Muscle layer of colon (tissue), 2 donors: ENCODE data around the gene ZMYND15.

Source experiments
- H3K27ac ChIP-seq: one replicate; pipeline ENCODE4 v1.7.0; 2013; ENCODE audit warnings: low read depth, mild to moderate bottlenecking, low read length, moderate library complexity
- H3K27me3 ChIP-seq, 2 donors: one replicate each; pipeline ENCODE4 v1.7.0; 2013; ENCODE audit warnings: low read length in 2 of 2, mild to moderate bottlenecking in 2 of 2; ENCODE audit not compliant: insufficient read depth in 2 of 2, control insufficient read depth in 1 of 2
- H3K36me3 ChIP-seq: one replicate; pipeline ENCODE4 v1.7.0; 2013; ENCODE audit warnings: mild to moderate bottlenecking, low read length; ENCODE audit not compliant: insufficient read depth
- H3K4me1 ChIP-seq: one replicate; pipeline ENCODE4 v1.7.0; 2013; ENCODE audit warnings: mild to moderate bottlenecking, low read length; ENCODE audit not compliant: insufficient read depth
- H3K4me3 ChIP-seq, 2 donors: one replicate each; pipeline ENCODE4 v1.7.0; 2013; ENCODE audit warnings: low read length in 2 of 2, low read depth in 1 of 2, mild to moderate bottlenecking in 1 of 2, moderate library complexity in 1 of 2
- H3K9ac ChIP-seq: one replicate; pipeline ENCODE4 v1.7.0; 2013; ENCODE audit warnings: low read length
- H3K9me3 ChIP-seq: one replicate; pipeline ENCODE4 v1.7.0; 2013; ENCODE audit warnings: mild to moderate bottlenecking, low read length
- donor health status: abdominal sarcoma.
- donor health status: Adenocarcinoma of cecum.

Gene ZMYND15

GRCh38 chr17:4718276-4718675 lies 21.4 kb upstream of the ZMYND15 start:
- Histone ChIP-seq H3K9me3 (no peaks in the 10 kb centered on the region), H3K27me3 (no peaks in the 10 kb centered on the region), H3K9ac (no peak overlapping the region), H3K4me3 (no peak overlapping the region), H3K27ac (no peak overlapping the region), H3K36me3 (peaks cover 12% of the 10 kb centered on the region), H3K4me1 (no peaks in the 10 kb centered on the region)

DNA sequence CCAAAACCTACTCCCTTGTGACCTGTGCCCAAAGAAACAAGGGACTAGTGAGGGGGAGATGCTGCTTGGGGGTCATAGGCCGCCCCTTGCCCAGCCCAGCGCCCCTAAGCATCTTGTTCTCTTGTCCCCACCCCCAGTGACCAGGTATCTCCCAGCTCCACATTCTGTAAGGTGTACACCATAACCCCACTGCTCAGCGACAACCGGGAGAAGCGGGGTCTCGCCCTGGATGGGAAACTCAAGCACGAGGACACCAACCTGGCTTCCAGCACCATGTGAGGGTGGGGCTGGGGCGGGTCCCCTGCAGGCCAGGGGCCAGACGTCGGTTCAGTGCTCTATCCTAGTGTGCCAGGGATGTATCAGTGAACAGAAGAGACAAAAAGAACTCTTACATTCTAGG lies 20.5 kb upstream of the ZMYND15 start:
- no peak overlapping the region for H3K27ac ChIP-seq
- no peaks in the 10 kb centered on the region for H3K4me1 ChIP-seq
- H3K9me3 ChIP-seq, result no peaks in the 10 kb centered on the region
- H3K4me3 ChIP-seq, result no peak overlapping the region
- H3K9ac ChIP-seq, result no peak overlapping the region
- no peaks in the 10 kb centered on the region for H3K27me3 ChIP-seq
- peaks cover 12% of the 10 kb centered on the region for H3K36me3 ChIP-seq

GRCh38 chr17:4719684-4720221 lies 19.9 kb upstream of the ZMYND15 start:
- Histone ChIP-seq H3K27me3 (no peaks in the 10 kb centered on the region), H3K27ac (no peak overlapping the region), H3K4me1 (no peaks in the 10 kb centered on the region), H3K9ac (no peak overlapping the region), H3K4me3 (no peak overlapping the region), H3K36me3 (peaks cover 12% of the 10 kb centered on the region), H3K9me3 (no peaks in the 10 kb centered on the region)

DNA sequence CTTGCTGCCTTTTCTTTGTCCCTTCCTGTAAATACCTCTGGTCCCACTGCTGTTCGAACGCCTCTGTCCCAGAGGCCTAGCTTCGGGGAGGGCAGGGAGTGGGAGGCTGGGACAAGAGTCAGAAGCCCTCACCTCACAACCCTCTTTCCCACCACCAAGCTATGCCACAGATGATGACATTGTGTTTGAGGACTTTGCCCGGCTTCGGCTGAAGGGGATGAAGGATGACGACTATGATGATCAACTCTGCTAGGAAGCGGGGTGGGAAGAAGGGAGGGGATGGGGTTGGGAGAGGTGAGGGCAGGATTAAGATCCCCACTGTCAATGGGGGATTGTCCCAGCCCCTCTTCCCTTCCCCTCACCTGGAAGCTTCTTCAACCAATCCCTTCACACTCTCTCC lies 18.8 kb upstream of the ZMYND15 start:
- Histone ChIP-seq H3K27me3 (no peaks in the 10 kb centered on the region), H3K9me3 (no peaks in the 10 kb centered on the region), H3K27ac (no peak overlapping the region), H3K4me1 (no peaks in the 10 kb centered on the region), H3K9ac (no peak overlapping the region), H3K4me3 (no peak overlapping the region), H3K36me3 (peaks cover 8% of the 10 kb centered on the region)

- H3K9me3 ChIP-seq, result no peaks in the 10 kb centered on the region
- H3K9ac ChIP-seq, result no peak overlapping the region
- H3K4me1 ChIP-seq, result no peaks in the 10 kb centered on the region
- H3K27me3 ChIP-seq, result no peaks in the 10 kb centered on the region
- no peak overlapping the region for H3K27ac ChIP-seq
- H3K36me3 ChIP-seq, result peaks cover 5% of the 10 kb centered on the region
- no peak overlapping the region for H3K4me3 ChIP-seq
Measured at GRCh38 chr17:4721203-4722135, 18.2 kb upstream of the ZMYND15 start.

DNA sequence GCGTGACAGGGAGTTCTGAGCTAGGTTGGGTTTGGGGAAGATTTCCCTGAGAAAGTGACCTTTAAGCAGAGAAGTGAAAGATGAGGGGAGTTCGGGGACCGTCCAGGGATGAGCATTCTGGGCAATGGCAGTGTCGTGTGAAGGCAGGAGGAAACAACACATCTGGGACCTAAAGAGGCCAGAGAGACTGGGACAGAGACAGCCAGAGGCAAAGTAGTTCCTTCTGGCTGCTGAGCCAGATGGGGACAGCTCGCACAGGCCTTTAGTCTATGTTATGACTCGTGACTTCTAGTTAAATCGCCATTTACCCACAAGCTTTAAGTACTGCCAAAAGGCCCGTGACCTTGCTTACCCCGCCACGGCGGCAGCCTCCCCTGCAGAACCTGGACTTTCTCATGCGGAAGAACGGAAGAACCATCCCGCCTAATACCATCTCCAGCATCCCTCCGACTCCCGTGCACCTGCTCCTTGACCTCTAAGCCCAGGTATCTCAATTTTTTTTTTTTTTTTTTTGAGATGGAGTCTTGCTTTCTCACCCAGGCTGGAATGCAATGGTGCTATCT lies 16.9 kb upstream of the ZMYND15 start:
- Histone ChIP-seq H3K27ac (no peak overlapping the region), H3K4me3 (no peak overlapping the region), H3K27me3 (no peaks in the 10 kb centered on the region), H3K9me3 (no peaks in the 10 kb centered on the region), H3K4me1 (no peaks in the 10 kb centered on the region), H3K9ac (no peak overlapping the region), H3K36me3 (no peaks in the 10 kb centered on the region)

- Histone ChIP-seq H3K4me3 (no peak overlapping the region), H3K27me3 (no peaks in the 10 kb centered on the region), H3K27ac (no peak overlapping the region), H3K9me3 (no peaks in the 10 kb centered on the region), H3K4me1 (no peaks in the 10 kb centered on the region), H3K36me3 (no peaks in the 10 kb centered on the region), H3K9ac (no peak overlapping the region)
Measured at GRCh38 chr17:4724650-4725049, 15.0 kb upstream of the ZMYND15 start.

- H3K9ac ChIP-seq, result no peak overlapping the region
- no peaks in the 10 kb centered on the region for H3K27me3 ChIP-seq
- no peaks in the 10 kb centered on the region for H3K9me3 ChIP-seq
- no peak overlapping the region for H3K27ac ChIP-seq
- H3K36me3 ChIP-seq, result no peaks in the 10 kb centered on the region
- peaks cover 6% of the 10 kb centered on the region for H3K4me1 ChIP-seq
- H3K4me3 ChIP-seq, result no peak overlapping the region
Measured at GRCh38 chr17:4725646-4726310, 13.9 kb upstream of the ZMYND15 start.

DNA sequence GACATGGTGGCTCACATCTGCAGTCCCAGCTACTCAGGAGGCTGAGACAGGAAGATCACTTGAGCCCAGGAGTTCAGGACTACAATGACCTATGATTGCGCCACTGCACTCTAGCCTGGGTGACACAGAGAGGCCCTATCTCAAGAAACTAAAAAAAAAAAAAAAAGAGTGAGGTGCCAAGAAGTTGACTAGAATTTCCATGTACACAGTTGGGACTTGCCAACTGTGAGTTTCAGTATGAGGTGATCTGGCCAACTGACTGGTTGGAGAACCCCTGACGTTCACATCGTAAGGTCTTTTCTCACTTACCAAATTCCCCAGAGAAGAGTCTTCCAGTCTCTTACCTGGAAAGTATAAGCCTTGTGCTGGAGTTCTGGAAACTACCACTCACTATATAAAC lies 11.5 kb upstream of the ZMYND15 start:
- H3K27me3 ChIP-seq, result no peaks in the 10 kb centered on the region
- H3K9ac ChIP-seq, result no peak overlapping the region
- no peaks in the 10 kb centered on the region for H3K36me3 ChIP-seq
- no peaks in the 10 kb centered on the region for H3K9me3 ChIP-seq
- H3K27ac ChIP-seq, result no peak overlapping the region
- no peak overlapping the region for H3K4me3 ChIP-seq
- H3K4me1 ChIP-seq, result peaks cover 12% of the 10 kb centered on the region

DNA sequence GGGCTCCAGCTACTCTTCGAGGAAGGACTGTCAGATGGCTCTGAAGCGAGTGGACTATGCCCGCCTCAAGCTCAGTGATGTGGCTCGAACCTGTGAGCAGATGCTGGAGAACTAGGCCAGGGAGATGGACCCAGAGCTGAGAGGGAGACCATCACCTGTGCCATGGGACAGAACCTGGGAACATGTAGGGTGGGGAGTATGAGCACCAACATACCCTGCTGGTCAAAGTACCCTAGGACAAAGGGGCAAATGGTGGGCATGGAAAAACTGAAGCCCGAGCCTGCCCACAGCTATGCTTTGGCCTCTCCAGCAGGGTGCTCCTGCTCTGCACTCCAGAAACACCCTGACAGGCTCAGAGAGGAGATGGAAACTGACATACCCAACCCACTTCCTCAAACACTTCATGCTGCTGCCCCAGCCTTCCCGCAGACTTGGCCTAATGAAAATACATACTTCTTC lies 6.5 kb upstream of the ZMYND15 start:
- Histone ChIP-seq H3K9ac (no peak overlapping the region), H3K27me3 (peaks cover under 1 to 1% of the 10 kb centered on the region in 2 donors), H3K36me3 (peaks cover 7% of the 10 kb centered on the region), H3K27ac (no peak overlapping the region), H3K9me3 (no peaks in the 10 kb centered on the region), H3K4me3 (no peak overlapping the region), H3K4me1 (peaks cover 14% of the 10 kb centered on the region)

DNA sequence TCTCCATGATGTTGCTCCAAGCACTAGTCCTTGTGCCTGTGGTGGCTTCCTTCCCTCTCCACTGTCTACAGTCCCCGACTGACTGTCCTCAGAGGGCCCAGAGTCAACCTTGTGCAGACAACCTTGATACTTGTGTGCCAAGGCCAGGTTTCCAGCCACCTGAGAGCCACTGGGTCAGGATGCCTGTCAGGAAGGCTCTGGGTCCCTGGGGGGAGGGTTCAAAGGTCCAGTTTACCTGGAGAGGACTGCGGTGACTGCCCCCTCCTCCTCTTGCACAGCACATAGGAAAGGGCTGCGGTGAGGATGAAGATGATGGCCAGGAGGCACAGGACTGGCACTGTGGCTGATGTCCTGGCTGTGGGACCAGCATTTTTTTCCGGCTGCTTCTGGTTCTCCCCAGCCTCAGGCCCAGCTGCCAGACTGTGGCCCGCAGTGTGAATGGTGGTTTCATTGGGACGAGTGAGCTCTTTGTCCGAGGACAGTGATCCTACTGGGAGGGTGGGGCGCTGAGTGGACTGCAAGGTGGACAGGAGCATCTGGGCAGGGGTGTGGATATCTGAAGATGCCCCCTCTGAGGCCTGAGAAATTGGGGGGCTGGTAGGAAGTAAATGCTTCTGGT lies 4.7 kb upstream of the ZMYND15 start:
- Histone ChIP-seq H3K9me3 (no peaks in the 10 kb centered on the region), H3K4me1 (peaks cover 23% of the 10 kb centered on the region), H3K27me3 (peaks cover 4 to 7% of the 10 kb centered on the region in 2 donors), H3K4me3 (no peak overlapping the region), H3K36me3 (peaks cover 7% of the 10 kb centered on the region), H3K27ac (no peak overlapping the region), H3K9ac (no peak overlapping the region)
